Transverse colon (tissue), 4 donors: ENCODE results near the gene NOTCH3.

ENCODE experiments used
- CTCF ChIP-seq, 5 experiments: fragments of 200-600 bp in 3 of 5; fragments of 450-650 bp in 2 of 5; sonication (generic) in 3 of 5; IDR thresholded peaks; 1 replicate in 2 of 5; 2 replicates in 3 of 5; pipeline ENCODE4 v1.5.1; 2016 to 2017; ENCODE audit warnings: antibody characterized with exemption in 5 of 5, inconsistent platforms in 3 of 5, mild to moderate bottlenecking in 2 of 5, moderate library complexity in 1 of 5
- POLR2AphosphoS5 ChIP-seq, 3 donors: sonication (generic); formaldehyde crosslinking; IDR thresholded peaks; one replicate each; pipeline ENCODE4 v1.6.1; 2016; ENCODE audit warnings: antibody characterized with exemption in 3 of 3

GRCh38 chr19:15170345-15170744 lies 30.4 kb downstream of the NOTCH3 start:
- TF ChIP-seq POLR2AphosphoS5 (IDR thresholded peaks at IDR 0.05) = no peak
- no peak for TF ChIP-seq CTCF (IDR thresholded peaks at IDR 0.05)
